Spleen (tissue), 11 donors: ENCODE measurements around the gene STARD13. TPM values are rescaled to one million over a fixed set of nuclear protein-coding genes. Genes with fewer than 3 reads are reported as not detected.

Experiments used
- DNase-seq: peaks from one replicate; pipeline ENCODE4 v3.0.0-alpha.2; 2020
- H3K27ac ChIP-seq, 8 donors: fragments of 200-600 bp; sonication (generic) in 7 of 8; 1 replicate in 4 of 8; 2 replicates in 4 of 8; pipeline versions ENCODE4 v1.5.0 to v1.8.0; 2016 to 2021; ENCODE audit warnings: inconsistent platforms in 4 of 8, mild to moderate bottlenecking in 4 of 8, moderate library complexity in 1 of 8
- H3K27me3 ChIP-seq, 7 donors: fragments of 200-600 bp; sonication (generic) in 6 of 7; replicated peaks in 1 of 7; 1 replicate in 4 of 7; 2 replicates in 3 of 7; pipeline versions ENCODE4 v1.5.0 to v1.8.0; 2016 to 2021; ENCODE audit warnings: inconsistent platforms in 3 of 7, mild to moderate bottlenecking in 1 of 7
- H3K36me3 ChIP-seq, 6 donors: fragments of 200-600 bp; sonication (generic) in 5 of 6; 1 replicate in 4 of 6; 2 replicates in 2 of 6; pipeline versions ENCODE4 v1.5.0 to v1.8.0; 2016 to 2021; ENCODE audit warnings: inconsistent platforms in 2 of 6
- H3K4me1 ChIP-seq, 6 donors: fragments of 200-600 bp; sonication (generic) in 5 of 6; 1 replicate in 3 of 6; 2 replicates in 3 of 6; pipeline versions ENCODE4 v1.5.0 to v1.8.0; 2016 to 2021; ENCODE audit warnings: inconsistent platforms in 3 of 6
- H3K4me3 ChIP-seq, 8 donors: fragments of 200-600 bp; sonication (generic) in 7 of 8; 1 replicate in 4 of 8; 2 replicates in 4 of 8; pipeline versions ENCODE4 v1.5.0 to v1.8.0; 2016 to 2021; ENCODE audit warnings: inconsistent platforms in 4 of 8, mild to moderate bottlenecking in 4 of 8, moderate library complexity in 2 of 8
- H3K9me3 ChIP-seq, 8 donors: fragments of 200-600 bp; sonication (generic) in 7 of 8; 1 replicate in 4 of 8; 2 replicates in 4 of 8; pipeline versions ENCODE4 v1.5.0 to v1.8.0; 2016 to 2021; ENCODE audit warnings: inconsistent platforms in 4 of 8
- POLR2A ChIP-seq, 3 donors: fragments of 450-650 bp; IDR thresholded peaks; one replicate each; pipeline ENCODE4 v1.5.1; 2017; ENCODE audit warnings: antibody characterized with exemption in 3 of 3, mild to moderate bottlenecking in 1 of 3
- POLR2AphosphoS5 ChIP-seq, 3 donors: sonication (generic); formaldehyde crosslinking; IDR thresholded peaks; one replicate each; pipeline ENCODE4 v1.5.1; 2017; ENCODE audit warnings: antibody characterized with exemption in 3 of 3
- WGBS, 5 donors: extraction: QIAGEN DNeasy Blood & Tissue Kit in 3 of 5; methylation state at CpG; one replicate each; pipeline versions ENCODE4 v1.1.5 to v1.1.7; 2013 to 2018; 5-methylcytosine and 5-hydroxymethylcytosine counted together
- intact Hi-C: fragments of 100-400 bp; cut with DNase I; formaldehyde crosslinking; loops from one replicate; pipeline ENCODE4 v1.15.0; 2023; ENCODE audit warnings: low total_unique reads
- polyA plus RNA-seq, 3 donors: library from polyadenylated mRNA; stranded (reverse); fragments of 200-250 nt; gene quantifications; one replicate each; pipeline ENCODE4 v1.2.1, GENCODE V29; 2013
- total RNA-seq, 7 donors: library from RNA; depleted of rRNA in 3 of 7; stranded (reverse); fragments of >200 nt in 3 of 7; fragmentation: NEBNext Ultra II Directional in 4 of 7; extraction: Animal tissue kit (Norgen Biotek cat#: 25700) in 4 of 7; gene quantifications; one replicate each; pipeline versions ENCODE4 v1.1.0 to v1.2.1, GENCODE V29; 2016 to 2021
- TF ChIP-seq, protein P1 (sequence below), 11 experiments: fragments of 200-600 bp in 7 of 11; fragments of 450-650 bp in 4 of 11; sonication (generic) in 4 of 11; IDR thresholded peaks in 8 of 11; conservative IDR thresholded peaks in 3 of 11; 1 replicate in 7 of 11; 2 replicates in 4 of 11; pipeline versions ENCODE4 v1.4.0 to v1.8.0; 2016 to 2021; ENCODE audit warnings: antibody characterized with exemption in 11 of 11, inconsistent platforms in 4 of 11, mild to moderate bottlenecking in 1 of 11
- donor health status: healthy with polysubstance abuse.
- donor health status: DM: no; HTN: no; CAD: no; lungs with moderate emphysema.
- donor health status: DM: no; HTN: no; CAD: no.
- donor health status: Bipolar disorder and iron deficiency.
- donor health status: healthy.
- donor health status: DM: no; HTN: no; CAD: no.
- donor health status: DM: yes; HTN: yes; CAD: no.

The STARD13 gene
- total and polyA plus RNA-seq, 10 donors: 1.4 to 58.1 (median 26.7) TPM

DNA sequence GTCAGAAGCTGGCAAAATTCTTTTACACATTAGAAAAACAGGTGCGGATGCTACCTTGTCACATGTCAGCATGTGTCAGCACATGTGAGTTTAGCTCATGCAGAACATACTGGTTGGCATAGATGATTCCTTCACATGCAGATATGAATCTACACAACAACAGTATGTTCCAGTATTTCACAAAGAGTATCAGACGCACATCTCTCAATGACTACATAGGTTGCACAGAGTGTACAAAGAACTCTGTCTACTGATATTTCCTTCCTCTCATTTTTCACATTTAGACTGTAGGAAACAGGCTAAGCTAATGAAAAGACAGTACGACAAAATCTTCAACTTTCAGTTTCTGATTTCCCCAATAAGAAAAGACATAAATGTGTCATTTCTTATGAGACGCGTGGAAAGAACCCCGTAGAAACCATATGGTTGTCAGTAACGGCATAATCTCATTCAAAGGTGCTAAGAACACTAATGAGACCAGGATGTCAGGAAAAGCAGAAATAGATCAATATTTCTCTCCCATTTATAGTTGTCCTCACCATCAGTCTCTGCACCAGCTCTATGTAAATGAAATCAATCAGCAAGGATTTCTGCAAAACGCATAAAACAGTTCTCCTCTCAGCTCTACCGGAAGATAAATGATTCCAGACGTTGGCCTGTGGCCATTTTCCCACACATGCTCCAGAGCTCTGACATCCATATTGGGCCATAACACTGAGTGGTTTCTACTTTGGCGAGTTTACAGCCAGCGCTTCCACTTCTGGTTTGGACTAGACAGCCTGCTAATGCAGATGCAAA, 81.2 kb downstream of the STARD13 start:
- peak in 1 of 3 donors; percentile 36 for TF ChIP-seq POLR2AphosphoS5 (IDR thresholded peaks at IDR 0.05)
- TF ChIP-seq, protein P1, sequence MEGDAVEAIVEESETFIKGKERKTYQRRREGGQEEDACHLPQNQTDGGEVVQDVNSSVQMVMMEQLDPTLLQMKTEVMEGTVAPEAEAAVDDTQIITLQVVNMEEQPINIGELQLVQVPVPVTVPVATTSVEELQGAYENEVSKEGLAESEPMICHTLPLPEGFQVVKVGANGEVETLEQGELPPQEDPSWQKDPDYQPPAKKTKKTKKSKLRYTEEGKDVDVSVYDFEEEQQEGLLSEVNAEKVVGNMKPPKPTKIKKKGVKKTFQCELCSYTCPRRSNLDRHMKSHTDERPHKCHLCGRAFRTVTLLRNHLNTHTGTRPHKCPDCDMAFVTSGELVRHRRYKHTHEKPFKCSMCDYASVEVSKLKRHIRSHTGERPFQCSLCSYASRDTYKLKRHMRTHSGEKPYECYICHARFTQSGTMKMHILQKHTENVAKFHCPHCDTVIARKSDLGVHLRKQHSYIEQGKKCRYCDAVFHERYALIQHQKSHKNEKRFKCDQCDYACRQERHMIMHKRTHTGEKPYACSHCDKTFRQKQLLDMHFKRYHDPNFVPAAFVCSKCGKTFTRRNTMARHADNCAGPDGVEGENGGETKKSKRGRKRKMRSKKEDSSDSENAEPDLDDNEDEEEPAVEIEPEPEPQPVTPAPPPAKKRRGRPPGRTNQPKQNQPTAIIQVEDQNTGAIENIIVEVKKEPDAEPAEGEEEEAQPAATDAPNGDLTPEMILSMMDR (IDR thresholded peaks at IDR 0.05 in 8 of 11, conservative IDR thresholded peaks at IDR 0.05 in 3 of 11): no peak
- TF ChIP-seq POLR2A (IDR thresholded peaks at IDR 0.05): no peak
- 29 to 58% (median 42%) methylated on average over 12 of the region's 12 CpGs for WGBS, 5 donors
- no peaks in the 10 kb centered on the region for H3K27me3 ChIP-seq
- intact Hi-C loops: no loop called here
- H3K9me3 ChIP-seq: no peaks in the 10 kb centered on the region
- H3K36me3 ChIP-seq: no peaks in the 10 kb centered on the region
- DNase-seq: no peak
- peaks cover 20 to 57% (median 41%) of the 10 kb centered on the region in 6 donors for H3K4me1 ChIP-seq
- peak overlapping the region in 5 of 8 donors; percentile 3 to 53 (median 18) for H3K4me3 ChIP-seq
- peak overlapping the region; percentile 32 to 81 (median 74) for H3K27ac ChIP-seq

DNA sequence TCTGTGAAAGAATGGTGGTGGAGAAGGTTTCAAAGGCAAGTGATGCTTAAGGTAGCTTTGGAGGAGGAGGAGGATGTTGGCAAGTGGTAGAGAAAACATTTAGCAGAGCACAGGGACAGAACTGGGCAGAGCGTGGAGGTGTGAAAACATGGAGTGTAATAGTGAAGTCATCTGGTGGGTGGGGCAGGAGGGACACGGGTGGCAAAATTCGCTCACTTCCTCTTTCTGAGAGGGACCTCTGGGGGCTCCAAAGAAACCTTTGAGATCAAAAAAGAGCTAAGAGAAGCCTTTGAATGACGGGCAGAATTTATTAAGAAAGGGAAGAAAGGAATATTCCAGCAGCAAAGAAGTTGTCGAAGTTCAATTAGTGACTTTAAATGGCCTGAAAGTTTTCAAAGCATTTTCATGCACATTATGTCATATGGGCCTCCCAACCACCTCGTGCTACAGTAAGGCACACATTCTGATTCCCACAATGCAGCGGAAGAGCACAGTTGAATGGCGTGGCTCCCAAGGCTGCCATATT, 82.8 kb downstream of the STARD13 start:
- Histone ChIP-seq H3K4me3 (no peak overlapping the region), H3K27ac (peak overlapping the region in 3 of 8 donors; percentile 1 to 10 (median 8)), H3K36me3 (no peaks in the 10 kb centered on the region), H3K4me1 (peaks cover 15 to 49% (median 35%) of the 10 kb centered on the region in 6 donors), H3K9me3 (no peaks in the 10 kb centered on the region), H3K27me3 (no peaks in the 10 kb centered on the region)
- intact Hi-C loops: no loop called here
- TF ChIP-seq POLR2AphosphoS5 (IDR thresholded peaks at IDR 0.05): no peak
- TF ChIP-seq, protein P1 (IDR thresholded peaks at IDR 0.05 in 8 of 11, conservative IDR thresholded peaks at IDR 0.05 in 3 of 11): no peak
- WGBS, 5 donors: 73 to 82% (median 76%) methylated on average over 8 of the region's 8 CpGs
- no peak for DNase-seq

DNA sequence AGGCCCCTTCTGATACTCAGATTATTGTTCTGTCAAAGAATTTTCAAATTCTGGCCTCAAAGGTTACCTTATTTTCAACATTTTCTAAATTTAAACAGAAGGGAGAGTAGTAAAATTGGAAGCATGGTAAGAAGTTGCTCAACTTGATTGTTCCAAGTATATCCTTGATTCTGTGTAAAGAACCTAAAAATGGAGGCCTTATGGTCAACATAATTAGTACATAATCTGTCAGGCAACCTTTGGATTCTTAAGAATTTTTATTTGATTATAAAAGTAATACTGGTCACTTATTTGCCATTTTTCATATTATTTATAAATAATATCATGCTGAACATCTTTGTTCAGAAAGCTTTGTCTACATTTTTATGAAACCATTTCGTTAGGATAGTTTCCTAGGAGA, 83.9 kb downstream of the STARD13 start:
- TF ChIP-seq, protein P1 (IDR thresholded peaks at IDR 0.05 in 8 of 11, conservative IDR thresholded peaks at IDR 0.05 in 3 of 11): no peak
- TF ChIP-seq POLR2A (IDR thresholded peaks at IDR 0.05) (no peak), POLR2AphosphoS5 (IDR thresholded peaks at IDR 0.05) (no peak)
- Histone ChIP-seq H3K9me3 (no peaks in the 10 kb centered on the region), H3K36me3 (no peaks in the 10 kb centered on the region), H3K4me1 (peaks cover 10 to 38% (median 26%) of the 10 kb centered on the region in 6 donors), H3K27ac (no peak overlapping the region), H3K4me3 (no peak overlapping the region), H3K27me3 (no peaks in the 10 kb centered on the region)
- DNase-seq: no peak
- intact Hi-C loops: no loop called here
- WGBS, 5 donors: 75 to 88% (median 83%) methylated on average over 1 of the region's 1 CpG

DNA sequence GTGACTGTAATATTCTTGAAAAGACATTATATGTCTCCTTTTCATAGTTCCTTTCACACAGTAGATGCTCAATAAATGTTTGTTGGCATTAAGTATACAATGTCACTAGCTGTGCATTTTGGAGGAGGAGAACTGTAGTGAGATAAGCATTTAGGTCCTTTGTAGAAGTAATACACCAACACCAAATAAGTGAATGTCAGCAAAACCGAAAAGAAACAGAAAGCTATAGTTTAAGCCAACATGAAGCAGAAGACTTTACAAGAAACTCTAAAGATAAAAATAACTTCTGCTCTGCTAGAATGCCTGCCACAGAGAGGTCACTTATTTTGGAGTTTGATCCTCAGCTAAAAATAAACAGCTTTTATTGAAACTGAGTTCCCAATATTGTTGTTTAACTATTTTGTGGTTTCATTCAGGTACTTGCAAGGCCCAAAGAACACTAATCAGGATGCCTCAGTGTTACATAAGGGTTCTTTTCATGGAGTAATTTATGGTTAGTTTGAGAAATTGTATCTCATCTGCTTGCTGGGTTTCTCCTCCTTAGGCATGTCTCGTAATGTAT, 86.2 kb downstream of the STARD13 start:
- H3K27me3 ChIP-seq: no peaks in the 10 kb centered on the region
- H3K9me3 ChIP-seq: no peaks in the 10 kb centered on the region
- peaks cover 7 to 23% (median 12%) of the 10 kb centered on the region in 6 donors for H3K4me1 ChIP-seq
- no peak for DNase-seq
- no peaks in the 10 kb centered on the region for H3K36me3 ChIP-seq
- intact Hi-C loops: no loop called here
- WGBS, 5 donors: 71 to 90% (median 84%) methylated on average over 2 of the region's 2 CpGs
- H3K27ac ChIP-seq: peak overlapping the region in 4 of 8 donors; percentile 2 to 15 (median 8)
- TF ChIP-seq, protein P1 (IDR thresholded peaks at IDR 0.05 in 8 of 11, conservative IDR thresholded peaks at IDR 0.05 in 3 of 11): no peak
- TF ChIP-seq POLR2A (IDR thresholded peaks at IDR 0.05): no peak
- TF ChIP-seq POLR2AphosphoS5 (IDR thresholded peaks at IDR 0.05): no peak
- H3K4me3 ChIP-seq: no peak overlapping the region
